Measurements from ENCODE around the gene PDE9A.

PDE9A gene

GRCh38 chr21:42654913-42655795, 1.7 kb downstream of the PDE9A start:
- H3K36me3 ChIP-seq (ENCODE audit: insufficient read depth, low read length) = no peaks in the 10 kb centered on the region
- peak overlapping the region; percentile 74 for H3K9ac ChIP-seq (ENCODE audit: low read depth, low read length)
- H3K4me1 ChIP-seq (ENCODE audit: insufficient read depth, low read length) = peaks cover 16% of the 10 kb centered on the region
- H3K9me3 ChIP-seq (ENCODE audit: control insufficient read depth, insufficient read depth, low read length) = no peaks in the 10 kb centered on the region

DNA sequence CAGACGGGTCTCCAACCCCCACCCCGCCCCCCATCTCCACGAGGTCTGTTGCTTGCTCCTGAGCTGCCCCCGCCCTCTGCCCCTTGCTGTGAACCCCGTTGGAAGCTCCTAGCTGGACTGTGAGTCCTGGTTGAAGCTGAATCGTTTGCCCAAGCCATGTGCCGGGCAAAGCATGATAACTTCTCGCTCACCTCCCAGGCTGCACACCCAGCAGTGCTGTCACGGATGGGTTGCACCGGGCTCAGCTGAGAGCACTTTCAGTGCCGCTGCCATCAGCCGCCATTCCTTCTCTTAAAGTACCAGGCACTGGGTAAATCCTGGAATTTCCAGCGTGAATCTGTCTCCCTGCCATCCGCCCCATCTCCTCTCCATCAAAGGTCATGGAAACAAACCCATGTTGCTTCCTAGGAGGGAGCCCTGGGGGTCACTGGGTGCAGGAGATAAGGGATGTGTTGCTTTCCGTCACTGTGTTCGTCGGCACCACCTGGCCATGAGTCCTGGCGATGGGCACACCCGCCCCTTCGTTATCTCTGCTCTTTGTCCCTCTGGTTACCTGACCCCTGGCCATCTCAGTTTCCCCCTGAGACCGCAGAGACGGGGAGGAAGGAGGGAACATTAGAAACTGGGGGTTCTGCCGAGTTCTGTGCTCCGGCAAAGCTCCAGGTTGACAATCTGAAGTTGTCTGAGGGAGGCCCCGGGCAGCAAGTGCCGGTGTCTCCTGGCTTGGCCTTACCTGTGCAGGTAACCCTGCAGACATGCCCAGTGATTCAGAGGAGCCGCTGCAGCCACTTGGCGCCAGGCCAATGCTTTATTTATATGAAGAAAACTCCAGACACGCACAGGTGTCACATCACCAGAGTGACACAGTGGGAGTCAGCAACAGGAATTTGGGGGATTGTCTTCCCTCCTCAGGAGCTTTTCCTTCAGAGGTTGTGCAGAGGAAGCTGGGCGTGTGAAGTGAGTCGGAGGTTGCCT, 2.7 kb downstream of the PDE9A start:
- Histone ChIP-seq H3K4me1 (ENCODE audit: insufficient read depth, low read length) (peaks cover 16% of the 10 kb centered on the region), H3K9ac (ENCODE audit: low read depth, low read length) (no peak overlapping the region), H3K36me3 (ENCODE audit: insufficient read depth, low read length) (no peaks in the 10 kb centered on the region), H3K9me3 (ENCODE audit: control insufficient read depth, insufficient read depth, low read length) (no peaks in the 10 kb centered on the region)

GRCh38 chr21:42656872-42657271, 3.5 kb downstream of the PDE9A start:
- H3K4me1 ChIP-seq (ENCODE audit: insufficient read depth, low read length) = peaks cover 16% of the 10 kb centered on the region
- no peaks in the 10 kb centered on the region for H3K9me3 ChIP-seq (ENCODE audit: control insufficient read depth, insufficient read depth, low read length)
- no peaks in the 10 kb centered on the region for H3K36me3 ChIP-seq (ENCODE audit: insufficient read depth, low read length)
- H3K9ac ChIP-seq (ENCODE audit: low read depth, low read length) = no peak overlapping the region

DNA sequence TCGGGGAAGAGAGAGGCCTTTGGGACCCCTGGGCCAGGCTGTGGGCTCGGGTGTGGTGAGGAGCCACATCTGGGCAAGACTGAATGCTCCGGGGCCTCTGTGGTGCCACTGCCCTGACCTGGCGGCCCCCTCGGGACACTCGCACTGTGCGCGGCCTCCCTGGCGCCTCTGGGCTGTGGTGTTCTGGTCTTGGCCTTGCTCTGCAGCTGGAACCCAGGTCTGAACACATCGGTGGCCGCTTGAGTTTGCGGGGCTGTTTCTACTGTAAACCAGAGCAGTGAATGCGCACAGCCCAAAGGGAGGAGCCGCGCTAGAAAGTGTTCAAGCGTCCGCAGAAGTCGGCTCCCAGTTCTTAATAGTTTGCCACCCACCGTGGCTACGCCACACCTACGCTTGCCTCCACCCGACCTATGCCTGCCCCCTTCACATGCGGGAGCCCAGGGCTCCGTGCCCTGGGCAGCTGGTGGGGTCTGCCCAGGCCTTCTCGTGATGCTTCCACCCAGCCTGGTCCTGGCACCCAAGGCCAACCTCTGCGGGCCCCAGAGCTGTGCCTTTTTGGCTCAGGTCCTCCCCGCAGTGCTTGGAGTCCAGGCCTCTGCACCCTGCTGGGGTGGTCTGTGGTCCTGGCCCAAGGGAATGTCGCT, 4.4 kb downstream of the PDE9A start:
- Histone ChIP-seq H3K4me1 (ENCODE audit: insufficient read depth, low read length) (peaks cover 16% of the 10 kb centered on the region), H3K9me3 (ENCODE audit: control insufficient read depth, insufficient read depth, low read length) (no peaks in the 10 kb centered on the region), H3K36me3 (ENCODE audit: insufficient read depth, low read length) (no peaks in the 10 kb centered on the region), H3K9ac (ENCODE audit: low read depth, low read length) (no peak overlapping the region)

GRCh38 chr21:42658320-42659105, 5.1 kb downstream of the PDE9A start:
- no peaks in the 10 kb centered on the region for H3K9me3 ChIP-seq (ENCODE audit: control insufficient read depth, insufficient read depth, low read length)
- no peak overlapping the region for H3K9ac ChIP-seq (ENCODE audit: low read depth, low read length)
- H3K36me3 ChIP-seq (ENCODE audit: insufficient read depth, low read length) = no peaks in the 10 kb centered on the region
- peaks cover 16% of the 10 kb centered on the region for H3K4me1 ChIP-seq (ENCODE audit: insufficient read depth, low read length)

DNA sequence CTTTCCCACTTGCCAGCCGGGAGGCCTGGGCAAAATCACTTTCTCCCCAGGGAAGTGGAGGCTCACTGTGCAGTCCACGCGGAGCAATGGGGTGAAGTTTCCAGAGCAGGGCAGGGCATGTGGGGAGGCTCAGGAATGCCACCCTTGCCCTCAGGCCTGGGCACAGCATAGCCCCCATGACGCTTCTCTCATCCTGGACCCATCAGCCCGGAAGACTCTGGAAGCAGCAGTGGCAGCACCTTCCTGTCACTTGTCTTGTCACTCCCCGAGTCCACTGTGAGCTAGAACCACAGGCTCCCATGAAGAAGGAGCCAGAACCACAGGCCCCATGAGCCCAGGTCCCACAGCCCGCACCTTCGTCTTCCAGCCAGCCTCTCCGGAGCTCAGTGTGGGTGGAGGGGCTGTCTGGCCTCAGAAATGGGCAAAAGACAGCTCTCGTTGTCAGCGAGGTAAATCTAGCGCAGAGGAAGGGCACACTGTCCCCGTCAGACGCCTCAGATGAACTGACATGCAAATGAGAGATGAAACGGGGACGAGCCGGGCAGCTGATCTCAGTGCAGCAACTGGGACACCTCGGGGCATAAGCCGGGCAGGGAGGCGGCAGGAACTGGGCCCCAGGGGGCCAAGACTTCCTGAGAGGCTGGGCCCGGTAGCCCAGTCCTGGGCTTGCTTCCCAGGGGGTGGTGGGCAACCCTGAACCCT, 6.1 kb downstream of the PDE9A start:
- H3K9ac ChIP-seq (ENCODE audit: low read depth, low read length) = no peak overlapping the region
- peaks cover 16% of the 10 kb centered on the region for H3K4me1 ChIP-seq (ENCODE audit: insufficient read depth, low read length)
- no peaks in the 10 kb centered on the region for H3K36me3 ChIP-seq (ENCODE audit: insufficient read depth, low read length)
- no peaks in the 10 kb centered on the region for H3K9me3 ChIP-seq (ENCODE audit: control insufficient read depth, insufficient read depth, low read length)

DNA sequence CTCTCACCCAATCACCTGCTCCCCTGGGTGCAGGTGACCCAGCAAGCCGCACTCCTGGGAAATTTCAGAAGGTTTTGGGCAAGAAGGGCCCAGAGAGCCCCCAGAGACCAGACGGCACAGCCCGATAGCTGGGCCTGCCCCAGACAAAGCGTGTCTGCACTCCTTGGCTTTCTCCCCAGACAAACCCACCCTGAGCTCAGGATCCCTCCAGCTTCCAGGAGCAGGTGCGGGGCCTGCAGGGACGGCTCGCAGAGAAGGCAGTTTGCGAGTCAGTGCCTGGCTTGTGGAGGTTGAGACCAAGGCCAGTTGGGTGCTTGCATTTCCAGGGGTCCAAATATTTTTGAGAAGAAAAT, 6.7 kb downstream of the PDE9A start:
- Histone ChIP-seq H3K9ac (ENCODE audit: low read depth, low read length) (no peak overlapping the region), H3K4me1 (ENCODE audit: insufficient read depth, low read length) (peaks cover 11% of the 10 kb centered on the region), H3K9me3 (ENCODE audit: control insufficient read depth, insufficient read depth, low read length) (no peaks in the 10 kb centered on the region), H3K36me3 (ENCODE audit: insufficient read depth, low read length) (no peaks in the 10 kb centered on the region)

GRCh38 chr21:42661688-42662429, 8.4 kb downstream of the PDE9A start:
- H3K9me3 ChIP-seq (ENCODE audit: control insufficient read depth, insufficient read depth, low read length) = no peaks in the 10 kb centered on the region
- no peak overlapping the region for H3K9ac ChIP-seq (ENCODE audit: low read depth, low read length)
- H3K4me1 ChIP-seq (ENCODE audit: insufficient read depth, low read length) = no peaks in the 10 kb centered on the region; the same call in 1 of the 2 replicates
- H3K36me3 ChIP-seq (ENCODE audit: insufficient read depth, low read length) = no peaks in the 10 kb centered on the region

- no peaks in the 10 kb centered on the region for H3K9me3 ChIP-seq (ENCODE audit: control insufficient read depth, insufficient read depth, low read length)
- no peak overlapping the region for H3K9ac ChIP-seq (ENCODE audit: low read depth, low read length)
- H3K36me3 ChIP-seq (ENCODE audit: insufficient read depth, low read length) = no peaks in the 10 kb centered on the region
- H3K4me1 ChIP-seq (ENCODE audit: insufficient read depth, low read length) = peaks cover 7% of the 10 kb centered on the region; the same call in 1 of the 2 replicates
These were observed 9.2 kb downstream of the PDE9A start for GRCh38 chr21:42662430-42663199.

GRCh38 chr21:42663200-42663750, 9.9 kb downstream of the PDE9A start:
- Histone ChIP-seq H3K9me3 (ENCODE audit: control insufficient read depth, insufficient read depth, low read length) (no peaks in the 10 kb centered on the region), H3K9ac (ENCODE audit: low read depth, low read length) (no peak overlapping the region), H3K4me1 (ENCODE audit: insufficient read depth, low read length) (peaks cover 9% of the 10 kb centered on the region), H3K36me3 (ENCODE audit: insufficient read depth, low read length) (no peaks in the 10 kb centered on the region)

- Histone ChIP-seq H3K36me3 (ENCODE audit: insufficient read depth, low read length) (no peaks in the 10 kb centered on the region), H3K9me3 (ENCODE audit: control insufficient read depth, insufficient read depth, low read length) (no peaks in the 10 kb centered on the region), H3K9ac (ENCODE audit: low read depth, low read length) (no peak overlapping the region), H3K4me1 (ENCODE audit: insufficient read depth, low read length) (peaks cover 14% of the 10 kb centered on the region)
These were observed 10.6 kb downstream of the PDE9A start for GRCh38 chr21:42663860-42664535.

DNA sequence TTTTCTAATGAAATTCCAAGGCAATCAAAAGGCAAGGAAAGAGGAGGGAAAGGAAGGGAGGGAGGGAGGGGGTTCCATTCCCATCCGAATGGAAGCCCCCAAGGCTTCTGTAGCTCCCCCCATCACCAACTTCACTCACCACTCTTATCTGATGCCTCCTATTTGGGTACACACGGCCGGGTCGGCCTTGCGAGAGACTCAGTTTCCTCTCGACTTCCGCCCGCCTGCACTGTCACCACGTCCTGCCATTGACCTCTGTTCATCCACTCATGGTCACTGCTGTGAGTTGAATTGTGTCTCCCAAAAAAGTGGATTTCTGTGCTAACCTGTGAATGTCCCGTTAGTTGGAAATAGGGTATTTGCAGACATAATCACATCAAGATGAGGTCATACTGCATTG, 11.2 kb downstream of the PDE9A start:
- no peaks in the 10 kb centered on the region for H3K36me3 ChIP-seq (ENCODE audit: insufficient read depth, low read length)
- H3K9me3 ChIP-seq (ENCODE audit: control insufficient read depth, insufficient read depth, low read length) = no peaks in the 10 kb centered on the region
- peaks cover 14% of the 10 kb centered on the region for H3K4me1 ChIP-seq (ENCODE audit: insufficient read depth, low read length)
- H3K9ac ChIP-seq (ENCODE audit: low read depth, low read length) = no peak overlapping the region

All from ES-I3 (cell line).